Measurements from ENCODE around the gene NEK7. TPM values are rescaled to one million over a fixed set of nuclear protein-coding genes. Genes with fewer than 3 reads are reported as not detected.

NEK7 gene
- total and polyA plus RNA-seq, 7 donors = 15.2 to 312 (median 171) TPM

DNA sequence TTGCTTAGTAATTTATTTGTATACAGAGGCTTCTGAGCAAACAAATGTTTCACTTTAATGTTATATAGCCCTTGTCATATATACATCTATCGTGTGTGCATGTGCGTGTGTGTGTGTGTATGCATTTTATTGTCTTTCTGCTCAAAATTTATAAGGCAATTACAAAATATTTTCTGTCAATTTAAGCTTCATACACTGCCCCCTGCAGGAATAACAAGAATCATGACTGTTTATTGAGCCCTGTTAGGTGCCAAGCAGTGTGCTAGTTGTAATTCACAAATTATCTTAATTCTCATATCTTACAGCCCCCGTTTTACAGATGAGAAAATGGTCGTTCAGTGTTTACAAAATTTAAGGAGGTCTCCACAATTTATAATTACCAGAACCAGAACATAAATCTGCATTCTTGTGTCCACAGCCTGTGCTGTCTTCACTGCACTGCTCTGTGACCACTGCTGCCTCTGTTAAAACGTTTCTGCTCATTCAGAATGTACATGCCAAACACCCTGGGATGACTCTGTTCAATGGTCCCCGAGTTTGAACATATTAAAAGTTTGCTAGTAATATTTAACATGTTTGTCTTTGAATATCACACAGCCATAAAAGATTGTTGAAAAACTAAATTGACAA, 202.3 kb downstream of the NEK7 start:
- intact Hi-C loops (cut with DNase I) = loop anchor here (5.0 kb wide), 1 partner anchor 272 kb away; no protein-coding TSS in a partner anchor
- DNase-seq = no peak
- WGBS, 2 donors = 7 to 48% methylated on average over 6 of the region's 6 CpGs

DNA sequence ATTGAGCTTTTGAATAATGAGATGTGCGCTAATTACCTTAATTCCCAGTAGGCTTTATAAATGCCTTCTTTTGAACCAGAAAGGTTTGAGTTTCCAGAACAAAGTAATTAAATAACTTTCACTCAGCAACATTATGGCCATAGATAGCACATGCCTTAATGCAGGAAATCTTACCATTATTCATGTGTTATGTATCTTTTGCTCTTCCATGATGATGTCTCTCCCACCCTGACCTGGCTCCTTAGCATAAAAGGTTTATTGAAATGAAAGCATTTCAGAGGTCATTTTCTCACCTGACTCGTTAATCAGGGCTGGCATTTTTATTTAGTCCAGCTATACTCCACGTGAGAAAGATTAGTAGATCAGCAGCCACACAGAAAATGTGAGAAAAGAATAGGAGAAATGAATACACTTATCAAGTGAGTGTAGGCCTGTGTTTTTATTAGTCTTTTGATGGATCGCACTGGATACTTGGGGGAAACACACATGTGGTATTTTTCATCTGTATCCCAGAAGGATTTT, 203.5 kb downstream of the NEK7 start:
- H3K36me3 ChIP-seq = no peaks in the 10 kb centered on the region
- no peak overlapping the region for H3K27ac ChIP-seq
- 80 to 90% methylated on average over 4 of the region's 4 CpGs for WGBS, 2 donors
- intact Hi-C loops (cut with DNase I) = no loop called here
- DNase-seq = no peak
- no peaks in the 10 kb centered on the region for H3K4me1 ChIP-seq
- H3K4me3 ChIP-seq = no peak overlapping the region
- no peak for TF ChIP-seq EP300 (IDR thresholded peaks at IDR 0.05)
- TF ChIP-seq, protein P1, sequence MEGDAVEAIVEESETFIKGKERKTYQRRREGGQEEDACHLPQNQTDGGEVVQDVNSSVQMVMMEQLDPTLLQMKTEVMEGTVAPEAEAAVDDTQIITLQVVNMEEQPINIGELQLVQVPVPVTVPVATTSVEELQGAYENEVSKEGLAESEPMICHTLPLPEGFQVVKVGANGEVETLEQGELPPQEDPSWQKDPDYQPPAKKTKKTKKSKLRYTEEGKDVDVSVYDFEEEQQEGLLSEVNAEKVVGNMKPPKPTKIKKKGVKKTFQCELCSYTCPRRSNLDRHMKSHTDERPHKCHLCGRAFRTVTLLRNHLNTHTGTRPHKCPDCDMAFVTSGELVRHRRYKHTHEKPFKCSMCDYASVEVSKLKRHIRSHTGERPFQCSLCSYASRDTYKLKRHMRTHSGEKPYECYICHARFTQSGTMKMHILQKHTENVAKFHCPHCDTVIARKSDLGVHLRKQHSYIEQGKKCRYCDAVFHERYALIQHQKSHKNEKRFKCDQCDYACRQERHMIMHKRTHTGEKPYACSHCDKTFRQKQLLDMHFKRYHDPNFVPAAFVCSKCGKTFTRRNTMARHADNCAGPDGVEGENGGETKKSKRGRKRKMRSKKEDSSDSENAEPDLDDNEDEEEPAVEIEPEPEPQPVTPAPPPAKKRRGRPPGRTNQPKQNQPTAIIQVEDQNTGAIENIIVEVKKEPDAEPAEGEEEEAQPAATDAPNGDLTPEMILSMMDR (IDR thresholded peaks at IDR 0.05) = no peak
- no peak for TF ChIP-seq POLR2AphosphoS5 (IDR thresholded peaks at IDR 0.05)
- no peak for TF ChIP-seq POLR2A (IDR thresholded peaks at IDR 0.05)
- H3K27me3 ChIP-seq = no peaks in the 10 kb centered on the region
- H3K9me3 ChIP-seq = no peaks in the 10 kb centered on the region

More for the DNA sequence above, 202.3 kb downstream of the NEK7 start:
- H3K4me3 ChIP-seq = no peak overlapping the region
- H3K4me1 ChIP-seq = no peaks in the 10 kb centered on the region
- H3K9me3 ChIP-seq = no peaks in the 10 kb centered on the region
- no peak overlapping the region for H3K27ac ChIP-seq
- TF ChIP-seq EP300 (IDR thresholded peaks at IDR 0.05) = no peak
- TF ChIP-seq, protein P1 (IDR thresholded peaks at IDR 0.05) = peak in 2 of 4 experiments; percentile 15 to 38
- H3K36me3 ChIP-seq = no peaks in the 10 kb centered on the region
- H3K27me3 ChIP-seq = no peaks in the 10 kb centered on the region

DNA sequence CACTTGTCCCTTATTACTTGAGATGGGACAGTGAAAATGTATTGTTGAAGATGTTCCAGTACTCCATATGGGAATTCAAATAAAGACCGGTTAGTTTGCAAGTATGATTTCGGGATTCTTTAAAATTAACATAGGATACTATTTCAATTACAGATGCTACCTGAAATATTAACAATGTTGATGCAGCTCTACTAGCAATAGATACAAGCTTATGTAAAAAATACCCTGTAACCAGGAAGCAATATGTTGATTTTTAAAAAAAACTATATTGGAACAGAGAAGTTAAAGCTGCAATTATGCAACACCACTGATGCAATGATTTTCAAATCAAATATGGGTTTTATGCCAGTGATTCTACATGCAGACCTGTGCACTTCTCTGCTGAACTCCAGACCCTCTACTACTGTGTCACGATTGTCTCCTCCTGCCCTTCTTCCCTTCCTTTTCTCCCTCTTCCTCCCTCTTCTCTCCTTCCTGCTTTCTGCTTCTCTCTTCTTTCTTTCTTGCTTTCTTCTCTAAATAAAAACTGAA, 204.5 kb downstream of the NEK7 start:
- no peak overlapping the region for H3K4me3 ChIP-seq
- WGBS, 2 donors = 85 to 91% methylated on average over 3 of the region's 3 CpGs
- H3K27me3 ChIP-seq = no peaks in the 10 kb centered on the region
- intact Hi-C loops (cut with DNase I) = no loop called here
- no peaks in the 10 kb centered on the region for H3K9me3 ChIP-seq
- TF ChIP-seq, protein P1 (IDR thresholded peaks at IDR 0.05) = no peak
- TF ChIP-seq POLR2AphosphoS5 (IDR thresholded peaks at IDR 0.05) (no peak), EP300 (IDR thresholded peaks at IDR 0.05) (no peak), POLR2A (IDR thresholded peaks at IDR 0.05) (no peak)
- no peak overlapping the region for H3K27ac ChIP-seq
- DNase-seq = no peak
- H3K36me3 ChIP-seq = no peaks in the 10 kb centered on the region
- no peaks in the 10 kb centered on the region for H3K4me1 ChIP-seq

DNA sequence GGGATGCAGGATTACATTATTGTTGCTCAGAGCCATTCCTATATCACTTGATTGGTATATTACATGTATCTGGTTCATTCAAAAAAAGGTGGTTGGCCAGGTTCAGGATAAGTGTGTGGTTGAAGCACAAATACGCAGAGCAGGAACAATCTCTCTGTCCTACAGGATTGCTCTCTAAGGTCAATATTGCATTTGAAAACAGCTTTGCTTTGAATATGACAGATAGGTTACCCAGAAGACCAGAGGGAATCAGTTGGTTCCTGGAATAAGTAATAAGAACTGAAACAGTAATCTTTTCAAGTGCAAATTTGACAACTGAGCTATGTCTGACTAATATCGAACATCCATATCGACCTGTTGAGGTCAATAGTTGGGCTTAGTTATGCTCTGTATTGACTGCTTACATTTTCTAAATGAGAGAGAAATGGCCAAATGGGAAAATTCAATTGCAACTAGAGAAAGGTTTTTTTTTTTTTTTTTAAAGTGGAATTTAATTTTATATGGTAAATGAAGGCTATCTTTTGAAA, 206.9 kb downstream of the NEK7 start:
- Histone ChIP-seq H3K9me3 (no peaks in the 10 kb centered on the region), H3K36me3 (no peaks in the 10 kb centered on the region), H3K27ac (no peak overlapping the region), H3K4me1 (no peaks in the 10 kb centered on the region), H3K4me3 (no peak overlapping the region), H3K27me3 (no peaks in the 10 kb centered on the region)
- no peak for DNase-seq
- TF ChIP-seq EP300 (IDR thresholded peaks at IDR 0.05) = no peak
- no peak for TF ChIP-seq POLR2A (IDR thresholded peaks at IDR 0.05)
- no peak for TF ChIP-seq POLR2AphosphoS5 (IDR thresholded peaks at IDR 0.05)
- TF ChIP-seq, protein P1 (IDR thresholded peaks at IDR 0.05) = no peak
- intact Hi-C loops (cut with DNase I) = no loop called here
- 85 to 86% methylated on average over 3 of the region's 3 CpGs for WGBS, 2 donors

All from sigmoid colon (tissue), 7 donors.